GM19193 (cell line): Measurements from ENCODE around the gene PEX13.
A peak's percentile ranks its signal among the peaks of the same experiment; 100 is the strongest.

Experiments used
- POLR2A ChIP-seq: IDR thresholded peaks from 4 replicates; pipeline ENCODE4 v1.6.1; 2011; ENCODE audit not compliant: insufficient read depth, insufficient read length; ENCODE audit errors: extremely low read depth

The PEX13 gene

DNA sequence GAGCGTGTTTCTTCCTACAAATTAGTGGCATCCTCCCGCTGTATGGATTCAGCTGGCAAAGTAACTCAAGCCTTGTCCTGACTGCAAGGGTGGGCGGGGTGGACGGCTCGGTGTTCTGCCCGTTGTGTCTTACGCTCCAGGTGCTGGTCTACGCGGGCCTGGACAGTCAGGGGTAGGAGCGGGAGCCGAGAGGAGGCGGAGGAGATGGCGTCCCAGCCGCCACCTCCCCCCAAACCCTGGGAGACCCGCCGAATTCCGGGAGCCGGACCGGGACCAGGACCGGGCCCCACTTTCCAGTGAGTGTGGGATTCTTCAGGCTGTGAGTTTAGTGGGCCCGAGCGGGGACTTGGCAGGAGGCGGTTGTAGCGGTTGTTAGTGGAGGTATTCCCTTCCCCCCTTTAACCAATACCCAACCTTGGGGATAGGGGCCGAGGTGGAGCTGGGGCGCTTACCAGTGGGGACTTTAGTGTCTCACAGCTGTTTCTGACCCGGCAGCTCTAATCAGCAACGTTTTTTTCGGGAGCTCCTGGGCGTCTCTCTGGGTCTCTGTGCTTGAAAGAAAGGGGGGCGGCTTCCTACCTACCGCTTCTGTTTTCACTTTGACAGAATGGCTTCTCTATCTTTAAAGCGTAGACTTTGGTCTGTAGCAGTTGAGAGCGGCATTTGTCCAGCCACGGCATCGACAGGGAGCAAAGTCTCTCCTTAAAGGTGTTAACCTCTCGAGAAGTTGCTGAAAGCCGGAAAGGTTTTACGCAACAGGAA, at the start of gene PEX13, which contains the start of gene PUS10:
Gene PEX13, plus strand, starts transcription at position 165 of the 762 bp plus-strand sequence. Its CDS starts 40 bp downstream, at position 205.
Gene PUS10, minus strand, starts transcription at position 700 of the 762 bp plus-strand sequence. CDS start 6,365 bp downstream, outside the sequence.
- TF ChIP-seq POLR2A = peak; percentile 78

DNA sequence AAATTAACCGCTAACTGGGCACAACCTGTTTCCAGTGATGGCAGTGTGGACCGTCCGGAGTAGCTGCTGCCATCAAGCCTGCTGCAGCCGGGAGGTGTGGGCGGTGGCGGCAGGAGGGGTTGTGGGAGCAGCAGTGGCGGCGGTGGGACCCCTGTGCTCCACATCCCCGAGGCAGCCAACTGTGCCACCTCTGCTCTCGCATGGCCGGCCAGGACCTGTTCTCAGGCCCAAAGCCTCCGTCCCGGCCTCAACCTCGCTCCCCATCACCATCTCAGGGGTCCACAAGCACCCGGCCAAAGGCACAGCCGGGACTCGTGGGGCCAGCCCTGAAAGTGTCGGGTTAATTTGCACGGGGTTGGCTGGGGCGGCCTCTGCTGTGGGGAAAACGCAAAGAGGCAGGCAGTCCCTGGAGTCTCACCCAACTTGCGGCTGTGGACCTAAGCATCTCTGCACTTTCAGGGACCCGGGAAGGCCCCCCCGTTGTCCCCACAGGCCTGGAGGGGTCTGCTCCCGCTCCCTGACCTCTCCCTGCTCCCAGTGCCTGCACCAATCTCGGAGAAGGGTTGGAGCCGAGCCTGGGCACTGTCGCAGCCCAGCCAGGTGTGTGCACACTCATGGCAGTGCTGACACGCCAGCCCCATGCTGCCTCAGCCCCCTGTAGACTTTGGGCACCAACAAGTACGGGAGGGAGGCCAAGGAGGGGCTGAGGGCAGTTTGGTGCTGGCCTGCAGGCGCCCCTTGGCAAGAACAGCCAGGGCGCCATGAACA, 44.4 kb upstream of the PEX13 start:
- peak; percentile 28 for TF ChIP-seq POLR2A

DNA sequence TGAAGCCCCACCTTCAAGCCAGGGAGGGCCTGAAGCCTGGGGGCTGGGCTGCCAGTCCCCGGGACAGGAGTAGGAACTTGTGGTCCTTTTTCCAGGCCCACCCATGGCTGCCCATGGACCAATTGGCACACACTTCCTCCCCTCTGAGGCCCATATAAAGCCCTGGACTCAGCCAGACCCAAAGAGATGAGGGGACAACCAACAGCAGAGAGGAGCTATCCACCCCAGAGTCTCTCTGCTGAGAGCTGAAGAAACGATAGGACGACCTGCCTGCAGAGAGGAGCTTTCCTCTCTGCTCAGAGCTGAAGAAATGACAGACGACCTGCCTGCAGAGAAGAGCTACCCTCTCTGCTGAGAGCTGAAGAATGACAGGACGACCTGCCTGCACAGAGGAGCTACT, 43.8 kb upstream of the PEX13 start:
- TF ChIP-seq POLR2A = no peak

DNA sequence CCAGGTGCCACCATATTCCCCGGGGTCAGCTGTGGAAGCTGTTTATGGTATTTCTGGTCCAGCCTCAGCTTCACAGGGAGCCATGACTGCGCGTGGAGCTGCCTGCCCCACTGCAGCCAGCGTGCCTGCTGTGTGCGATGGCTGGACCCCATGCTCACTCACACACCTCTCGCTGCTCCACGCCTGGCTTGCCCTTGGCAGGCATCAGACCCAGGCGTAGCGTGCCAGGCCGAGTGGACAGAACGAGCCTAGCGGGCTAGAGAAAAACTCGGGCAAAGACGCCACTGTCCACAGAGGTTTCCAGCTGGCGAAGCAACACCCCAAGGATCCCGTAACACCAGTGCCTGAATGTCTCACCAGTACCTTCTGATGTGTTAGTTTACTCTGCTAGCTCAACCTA, 42.9 kb upstream of the PEX13 start:
- no peak for TF ChIP-seq POLR2A

DNA sequence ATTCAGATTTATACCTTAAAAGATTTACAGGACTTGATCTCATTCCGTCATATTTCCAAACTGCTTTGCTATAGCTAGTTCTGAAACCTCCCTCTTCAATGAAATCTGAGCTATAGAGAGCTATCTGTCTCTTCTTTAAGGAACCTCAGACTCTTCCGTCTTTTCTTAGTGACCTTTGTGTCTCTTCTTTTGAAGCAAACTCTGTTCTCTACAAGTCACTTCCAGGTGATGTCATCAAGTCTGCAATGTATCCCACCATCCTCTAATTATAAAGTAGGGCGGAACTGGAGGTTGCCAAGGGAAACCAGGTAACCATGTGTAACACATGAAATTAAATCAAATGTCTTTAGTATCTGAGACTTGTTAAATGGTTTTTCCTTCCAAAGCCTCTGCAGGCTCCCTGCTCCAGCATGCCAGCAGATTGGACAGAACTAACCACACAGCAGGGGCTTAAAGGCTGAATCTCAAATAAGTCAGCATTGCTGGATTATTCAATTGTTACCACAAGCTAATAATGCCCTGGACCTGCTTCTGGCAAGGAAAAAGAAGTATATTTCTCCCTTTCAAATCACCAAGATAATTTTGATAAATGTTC, 41.2 kb upstream of the PEX13 start:
- TF ChIP-seq POLR2A = no peak

DNA sequence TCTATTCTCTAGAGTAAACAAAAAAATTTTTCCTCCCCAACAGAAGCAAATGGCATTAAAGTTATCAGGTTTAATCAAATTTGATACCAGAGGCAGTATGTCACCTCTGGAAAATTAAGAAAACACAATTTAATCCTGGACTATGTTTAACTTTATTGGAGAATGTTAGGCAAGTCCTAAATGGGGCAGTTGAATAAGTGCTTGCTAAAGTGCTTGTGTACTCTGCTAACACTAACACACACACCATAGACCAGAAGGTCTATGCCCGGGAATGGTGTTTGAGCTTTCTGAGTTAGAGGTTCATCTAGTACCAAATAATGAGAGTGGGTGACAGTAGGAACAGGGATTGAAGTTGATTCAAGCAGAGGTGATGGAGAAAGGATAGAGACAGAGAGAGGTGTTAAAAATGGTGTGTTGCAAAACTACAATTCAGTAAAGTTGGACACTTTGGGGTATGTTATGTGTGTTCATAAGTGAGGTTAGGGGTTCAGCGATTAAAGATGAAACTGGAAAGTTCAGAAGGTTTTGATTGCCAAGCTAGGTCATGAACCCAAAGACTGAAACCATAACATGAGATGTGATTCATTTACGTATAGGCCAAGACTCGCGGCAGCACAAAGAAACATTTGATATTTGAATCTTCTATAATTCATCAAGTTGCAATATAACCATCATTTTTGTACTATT, 40.5 kb upstream of the PEX13 start:
- TF ChIP-seq POLR2A = no peak

DNA sequence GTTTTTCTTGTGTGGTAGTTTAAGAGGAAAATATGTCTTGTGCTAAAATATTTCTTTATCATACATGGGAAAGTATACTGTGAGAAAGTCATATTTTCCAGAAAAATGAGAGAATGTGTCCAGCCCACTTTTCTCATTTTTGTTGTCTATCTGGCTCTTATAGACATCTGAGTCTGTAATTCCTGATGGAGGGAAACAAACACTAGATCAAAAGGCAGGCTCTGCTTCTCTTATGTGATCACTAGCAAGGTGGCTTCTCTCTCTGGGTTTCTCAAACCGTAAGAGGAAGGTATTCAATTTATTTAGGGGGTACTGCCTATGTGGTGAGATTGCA, 40.0 kb upstream of the PEX13 start:
- no peak for TF ChIP-seq POLR2A

DNA sequence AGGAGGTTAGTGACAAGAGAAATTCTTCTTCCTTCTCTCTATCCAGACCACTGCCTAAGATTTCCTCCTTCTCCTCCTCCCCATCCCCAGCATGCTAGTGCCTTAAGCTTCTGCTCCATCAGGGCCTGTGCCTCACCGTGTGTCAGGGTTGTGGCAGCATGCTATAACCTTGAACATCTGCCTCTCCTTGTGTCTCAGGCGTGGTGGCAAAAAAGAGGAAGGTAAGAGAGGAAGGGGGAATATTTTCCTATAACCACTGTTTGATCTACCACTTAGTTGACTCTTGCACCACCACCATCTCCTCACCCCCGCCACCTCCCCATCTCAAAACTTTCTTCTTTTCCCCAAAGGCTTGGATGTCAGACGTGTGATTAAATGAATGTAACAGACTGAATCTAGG, 38.3 kb upstream of the PEX13 start:
- no peak for TF ChIP-seq POLR2A

DNA sequence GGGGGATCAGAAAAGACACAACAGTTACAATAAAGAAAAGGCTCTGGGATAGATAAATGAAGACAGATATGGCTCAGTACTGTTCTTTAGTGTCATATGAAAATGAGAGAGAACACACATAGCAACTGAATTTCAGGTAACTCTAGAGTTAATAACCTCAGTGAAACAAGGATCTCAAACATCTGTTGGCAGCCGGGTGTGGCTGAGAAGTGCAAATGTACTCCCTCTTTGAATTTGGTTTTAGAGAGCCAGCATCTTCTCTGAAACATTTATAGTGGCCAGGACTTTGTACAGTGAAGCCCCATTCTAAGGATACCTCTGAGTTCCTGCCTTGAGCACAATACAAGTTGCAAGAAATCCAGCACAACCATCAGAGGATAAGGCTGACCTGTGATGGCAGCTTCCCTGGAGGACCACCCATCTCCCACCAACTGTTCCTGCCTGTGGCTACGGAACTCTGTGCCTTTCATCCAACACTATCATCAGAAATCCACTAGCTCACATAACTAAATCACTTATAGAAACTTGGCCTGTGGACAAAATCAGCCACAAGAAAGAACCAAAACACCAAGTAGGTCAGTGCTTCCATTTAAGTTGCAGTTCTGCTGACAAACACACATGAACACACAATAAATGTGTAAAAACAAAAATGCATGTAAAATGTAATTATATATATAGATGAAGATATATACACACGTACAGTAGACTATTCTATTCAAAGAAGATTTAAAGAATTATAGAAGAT, 37.3 kb upstream of the PEX13 start:
- TF ChIP-seq POLR2A = no peak

- no peak for TF ChIP-seq POLR2A
These were observed 32.8 kb upstream of the PEX13 start for GRCh38 chr2:60984720-60985119.

- TF ChIP-seq POLR2A = no peak
These were observed 30.5 kb upstream of the PEX13 start for GRCh38 chr2:60987041-60987440.

DNA sequence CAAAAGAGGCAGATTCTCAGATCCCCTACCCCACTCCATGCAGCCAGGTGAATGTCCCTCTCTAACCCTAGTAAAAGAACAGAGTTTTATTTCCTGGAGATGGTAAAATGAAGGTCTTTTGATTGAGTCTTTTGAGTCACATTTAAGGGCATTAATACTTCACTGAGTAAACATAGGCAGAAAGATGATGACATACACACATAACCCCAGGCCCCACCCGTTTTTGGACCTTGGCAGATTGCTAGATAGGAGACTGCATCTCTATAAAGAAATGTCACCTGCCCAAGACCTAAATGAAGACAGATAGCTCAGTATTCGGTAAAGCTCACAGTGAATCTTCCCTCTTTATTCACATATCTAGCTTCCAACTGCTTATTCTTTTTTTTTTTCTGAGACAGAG, 28.3 kb upstream of the PEX13 start:
- no peak for TF ChIP-seq POLR2A

DNA sequence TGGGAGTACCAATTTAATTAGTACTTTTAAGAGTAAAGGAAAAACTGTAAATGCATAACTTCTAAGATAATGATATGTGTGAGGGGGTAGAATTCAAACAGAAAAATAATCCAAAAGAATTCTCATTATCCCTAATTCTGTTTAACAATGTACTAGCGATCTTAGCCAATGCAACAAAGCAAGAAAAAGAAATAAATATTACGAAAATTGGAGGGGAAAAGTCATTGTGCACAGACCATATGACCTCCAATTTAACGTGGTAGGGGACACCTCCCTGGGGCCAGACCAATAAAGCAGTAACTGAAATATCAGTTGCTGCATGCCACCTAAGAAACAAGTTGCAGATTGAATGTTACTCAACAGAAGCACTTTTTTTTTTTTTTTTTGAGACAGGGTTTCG, 25.9 kb upstream of the PEX13 start:
- TF ChIP-seq POLR2A = no peak

DNA sequence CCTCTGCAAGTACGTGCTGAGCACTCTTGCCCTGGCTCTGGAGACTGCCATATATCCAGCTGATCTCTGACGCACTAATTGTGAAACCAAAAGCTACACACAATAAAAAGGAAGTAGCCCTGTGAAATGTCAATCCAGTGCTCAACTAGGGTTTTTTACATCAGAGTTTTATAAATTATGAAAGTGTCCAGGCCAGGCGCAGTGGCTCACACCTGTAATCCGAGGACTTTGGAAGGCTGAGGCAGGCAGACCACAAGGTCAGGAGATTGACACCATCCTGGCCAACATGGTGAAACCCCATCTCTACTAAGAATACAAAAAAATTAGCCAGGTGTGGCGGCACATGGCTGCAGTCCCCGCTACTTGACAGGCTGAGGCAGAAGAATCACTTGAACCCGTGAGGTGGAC, 24.5 kb upstream of the PEX13 start:
- no peak for TF ChIP-seq POLR2A
